GM12878 (cell line): ENCODE results near the gene MYO1C. TPM values are rescaled to one million over a fixed set of nuclear protein-coding genes. Genes with fewer than 3 reads are reported as not detected.

Source experiments
- ATAC-seq: fragments of 200-7000 bp; cut with Tn5 transposase; 3 replicates; pipeline ENCODE4 v1.9.1; 2020; ENCODE audit warnings: mild to moderate bottlenecking, moderate library complexity
- BruUV-seq: library from RNA; stranded (reverse); fragments of 400-500 nt; replicated peaks from 2 replicates; lab custom pipeline; 2021; lab: Mats Ljungman, UMichigan
- CTCF ChIA-PET: fragments of 300-600 bp; sonication (Branson Sonifier 250); formaldehyde crosslinking; extraction: SDS; loops from one replicate; lab custom pipeline; 2021; ENCODE audit warnings: inconsistent platforms; lab: Yijun Ruan, JAX
- POLR2A ChIA-PET: fragments of 350-600 bp; formaldehyde crosslinking; extraction: SDS; loops from one replicate; lab custom pipeline; 2021; ENCODE audit warnings: inconsistent platforms; lab: Charles Lee
- RAD21 ChIA-PET: fragments of 300-600 bp; sonication (Branson Sonifier 250); formaldehyde crosslinking; loops from one replicate; lab custom pipeline; 2023; ENCODE audit warnings: antibody characterized with exemption; ENCODE audit not compliant: unreplicated experiment; lab: Charles Lee
- SMC1A ChIA-PET: fragments of 300-600 bp; sonication (Branson Sonifier 250); formaldehyde crosslinking; loops from one replicate; lab custom pipeline; 2023; ENCODE audit not compliant: unreplicated experiment, uncharacterized antibody; lab: Charles Lee
- DNase-seq: peaks from one replicate; pipeline ENCODE4 v3.0.0-alpha.2; 2011; ENCODE audit warnings: low read depth, low spot score
- FAIRE-seq: peaks from 3 replicates; lab custom pipeline; 2011; peaks lifted over from hg19 to GRCh38; lab: Jason Lieb, UNC
- H2AFZ ChIP-seq: 2 replicates; pipeline ENCODE4 v1.6.0; 2011; ENCODE audit warnings: low read depth, low read length, control low read depth; ENCODE audit not compliant: control insufficient read depth
- H3K27ac ChIP-seq: 2 replicates; pipeline ENCODE4 v1.5.1; 2011; ENCODE audit warnings: control low read depth; ENCODE audit not compliant: control insufficient read depth, insufficient read depth
- H3K27me3 ChIP-seq, 2 experiments: replicated peaks in 1 of 2; 2 replicates each; pipeline versions ENCODE4 v1.6.0 to v1.6.1; 2011; ENCODE audit warnings: low read length in 1 of 2; ENCODE audit not compliant: control insufficient read depth in 2 of 2, insufficient read depth in 2 of 2
- H3K36me3 ChIP-seq, 2 experiments: 2 replicates each; pipeline ENCODE4 v1.5.1; 2011; ENCODE audit warnings: low read length in 1 of 2; ENCODE audit not compliant: control insufficient read depth in 2 of 2, insufficient read depth in 2 of 2
- H3K4me1 ChIP-seq: 2 replicates; pipeline ENCODE4 v1.6.1; 2011; ENCODE audit warnings: mild to moderate bottlenecking, low read length, moderate library complexity, mixed read lengths; ENCODE audit not compliant: control insufficient read depth, insufficient read depth
- H3K4me2 ChIP-seq: 2 replicates; pipeline ENCODE4 v1.6.0; 2011; ENCODE audit warnings: control low read depth; ENCODE audit not compliant: control insufficient read depth, insufficient read depth
- H3K4me3 ChIP-seq: fragments of 200-600 bp; sonication (generic); 2 replicates; pipeline ENCODE4 v1.5.1; 2016
- H3K79me2 ChIP-seq: 2 replicates; pipeline ENCODE4 v1.6.0; 2011; ENCODE audit warnings: low read length; ENCODE audit not compliant: control insufficient read depth, insufficient read depth
- H3K9ac ChIP-seq: 2 replicates; pipeline ENCODE4 v1.8.0; 2011; ENCODE audit warnings: low read length, control low read depth, mixed read lengths; ENCODE audit not compliant: control insufficient read depth, insufficient read depth
- H3K9me3 ChIP-seq: replicated peaks from 3 replicates; pipeline ENCODE4 v1.5.1; 2011; ENCODE audit warnings: mild to moderate bottlenecking, low read length; ENCODE audit not compliant: control insufficient read depth, insufficient read depth
- H4K20me1 ChIP-seq: 2 replicates; pipeline ENCODE4 v1.6.0; 2011; ENCODE audit not compliant: control insufficient read depth, insufficient read depth
- ASH2L ChIP-seq: fragments of 300-600, 200-600 bp; sonication (generic); IDR thresholded peaks from 2 replicates; pipeline ENCODE4 v1.6.1; 2017; ENCODE audit warnings: low read depth, mild to moderate bottlenecking, borderline replicate concordance
- BHLHE40 ChIP-seq, 2 experiments: fragments of 450-650 bp in 1 of 2; IDR thresholded peaks; 2 replicates each; pipeline ENCODE4 v1.6.1; 2011 to 2017; ENCODE audit warnings: low read depth in 2 of 2, borderline replicate concordance in 1 of 2, improper control_type of control experiment in 1 of 2, low read length in 1 of 2, mild to moderate bottlenecking in 1 of 2
- GATAD2B ChIP-seq: fragments of 450-650 bp; conservative IDR thresholded peaks from 2 replicates; pipeline ENCODE4 v1.6.1; 2017; ENCODE audit warnings: low read depth, mild to moderate bottlenecking, moderate library complexity
- TAF1 ChIP-seq: IDR thresholded peaks from 2 replicates; pipeline ENCODE4 v1.6.1; 2011; ENCODE audit warnings: mild to moderate bottlenecking, low read depth, low read length, borderline replicate concordance
- ZZZ3 ChIP-seq: IDR thresholded peaks from 2 replicates; pipeline ENCODE4 v1.6.1; 2011; ENCODE audit warnings: low read depth; ENCODE audit not compliant: control insufficient read depth, insufficient read length
- WGBS: methylation state at CpG from one replicate; pipeline ENCODE4 v1.1.6; 2016; ENCODE audit warnings: low lambda C conversion rate; ENCODE audit not compliant: insufficient replicate concordance, insufficient coverage; ENCODE audit errors: missing lambda C conversion rate; 5-methylcytosine and 5-hydroxymethylcytosine counted together
- in situ Hi-C: fragments of 300-500 bp; cut with MboI; formaldehyde crosslinking; loops from 9 replicates; pipeline ENCODE4 v1.14.3; 2018; ENCODE audit warnings: mixed read lengths
- intact Hi-C: fragments of 100-400 bp; cut with micrococcal nuclease; formaldehyde crosslinking; loops from one replicate; pipeline ENCODE4 v1.14.2; 2022; ENCODE audit not compliant: unreplicated experiment
- polyA plus RNA-seq, 11 experiments: library from polyadenylated mRNA; depleted of rRNA in 4 of 11; unstranded in 6 of 11; stranded (reverse) in 5 of 11; fragments of >200 nt; fragmentation: Nextera tagmentation in 4 of 11; fragmentation: Illumina TruSeq in 1 of 11; extraction: Ambion mirVana in 4 of 11; extraction: Trizol in 1 of 11; gene quantifications; 1 replicate in 1 of 11; 2 replicates in 10 of 11; pipeline versions ENCODE4 v1.2.1 to v1.2.3, GENCODE V29; 2011 to 2016; ENCODE audit warnings: inconsistent platforms in 2 of 11, missing spikeins in 2 of 11, low read depth in 1 of 11
- total RNA-seq, 4 experiments: library from RNA; depleted of rRNA in 3 of 4; stranded (reverse); fragments of >200 nt in 3 of 4; fragmentation: Illumina TruSeq in 1 of 4; extraction: Trizol in 1 of 4; gene quantifications; 2 replicates each; pipeline versions ENCODE4 v1.2.1 to v1.2.3, GENCODE V29; 2013 to 2021
- TF ChIP-seq, protein P1 (sequence below): IDR thresholded peaks from 2 replicates; pipeline ENCODE4 v1.6.1; 2011; ENCODE audit warnings: low read depth, mild to moderate bottlenecking, low read length, moderate library complexity, borderline replicate concordance; ENCODE audit errors: extremely low read depth
- TF ChIP-seq, protein P2 (sequence below): fragments of 450-650 bp; IDR thresholded peaks from 2 replicates; pipeline ENCODE4 v1.6.1; 2017; ENCODE audit warnings: mild to moderate bottlenecking
- TF ChIP-seq, protein P3 (sequence below): fragments of 450-650 bp; IDR thresholded peaks from 2 replicates; pipeline ENCODE4 v1.6.1; 2018; ENCODE audit warnings: borderline replicate concordance, mild to moderate bottlenecking; ENCODE audit not compliant: partially characterized antibody

The MYO1C gene
- total and polyA plus RNA-seq, 10 of the 15 experiments (the other 5 are each of a cell fraction or from before 2014, with no cell fraction given), result 1.2 to 92.0 (median 36.6) TPM

- in situ Hi-C loops, result no loop called here
- SMC1A ChIA-PET, result interaction anchor here (1.3 kb wide), 1 partner anchor 34 kb away, joined by 3 read pairs; no protein-coding TSS in a partner anchor
- BruUV-seq, result no TSS peak
Observed at GRCh38 chr17:1493291-1493980, 950 bp upstream of the MYO1C start.

More at GRCh38 chr17:1493291-1493980, 950 bp upstream of the MYO1C start:
- Histone ChIP-seq H3K36me3 (peaks cover 0 to 4% of the 10 kb centered on the region in 2 experiments; a peak in 1 of 4 replicates), H3K79me2 (no peaks in the 10 kb centered on the region), H2AFZ (no peak overlapping the region), H3K4me2 (no peak overlapping the region), H3K4me1 (peaks cover 11% of the 10 kb centered on the region), H3K27ac (no peak overlapping the region), H4K20me1 (no peaks in the 10 kb centered on the region), H3K27me3 (no peaks in the 10 kb centered on the region), H3K9me3 (no peaks in the 10 kb centered on the region), H3K9ac (no peak overlapping the region), H3K4me3 (no peak overlapping the region)
- TF ChIP-seq, protein P1, sequence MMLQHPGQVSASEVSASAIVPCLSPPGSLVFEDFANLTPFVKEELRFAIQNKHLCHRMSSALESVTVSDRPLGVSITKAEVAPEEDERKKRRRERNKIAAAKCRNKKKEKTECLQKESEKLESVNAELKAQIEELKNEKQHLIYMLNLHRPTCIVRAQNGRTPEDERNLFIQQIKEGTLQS, result no peak
- TF ChIP-seq GATAD2B (no peak), ZZZ3 (no peak), ASH2L (no peak), BHLHE40 (IDR thresholded peaks at IDR 0.05; ENCODE audit: borderline replicate concordance in 1 of 2, low read depth in 2 of 2, low read length in 1 of 2) (no peak), TAF1 (no peak)
- TF ChIP-seq, protein P2, sequence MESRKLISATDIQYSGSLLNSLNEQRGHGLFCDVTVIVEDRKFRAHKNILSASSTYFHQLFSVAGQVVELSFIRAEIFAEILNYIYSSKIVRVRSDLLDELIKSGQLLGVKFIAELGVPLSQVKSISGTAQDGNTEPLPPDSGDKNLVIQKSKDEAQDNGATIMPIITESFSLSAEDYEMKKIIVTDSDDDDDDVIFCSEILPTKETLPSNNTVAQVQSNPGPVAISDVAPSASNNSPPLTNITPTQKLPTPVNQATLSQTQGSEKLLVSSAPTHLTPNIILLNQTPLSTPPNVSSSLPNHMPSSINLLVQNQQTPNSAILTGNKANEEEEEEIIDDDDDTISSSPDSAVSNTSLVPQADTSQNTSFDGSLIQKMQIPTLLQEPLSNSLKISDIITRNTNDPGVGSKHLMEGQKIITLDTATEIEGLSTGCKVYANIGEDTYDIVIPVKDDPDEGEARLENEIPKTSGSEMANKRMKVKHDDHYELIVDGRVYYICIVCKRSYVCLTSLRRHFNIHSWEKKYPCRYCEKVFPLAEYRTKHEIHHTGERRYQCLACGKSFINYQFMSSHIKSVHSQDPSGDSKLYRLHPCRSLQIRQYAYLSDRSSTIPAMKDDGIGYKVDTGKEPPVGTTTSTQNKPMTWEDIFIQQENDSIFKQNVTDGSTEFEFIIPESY, result no peak
- TF ChIP-seq, protein P3, sequence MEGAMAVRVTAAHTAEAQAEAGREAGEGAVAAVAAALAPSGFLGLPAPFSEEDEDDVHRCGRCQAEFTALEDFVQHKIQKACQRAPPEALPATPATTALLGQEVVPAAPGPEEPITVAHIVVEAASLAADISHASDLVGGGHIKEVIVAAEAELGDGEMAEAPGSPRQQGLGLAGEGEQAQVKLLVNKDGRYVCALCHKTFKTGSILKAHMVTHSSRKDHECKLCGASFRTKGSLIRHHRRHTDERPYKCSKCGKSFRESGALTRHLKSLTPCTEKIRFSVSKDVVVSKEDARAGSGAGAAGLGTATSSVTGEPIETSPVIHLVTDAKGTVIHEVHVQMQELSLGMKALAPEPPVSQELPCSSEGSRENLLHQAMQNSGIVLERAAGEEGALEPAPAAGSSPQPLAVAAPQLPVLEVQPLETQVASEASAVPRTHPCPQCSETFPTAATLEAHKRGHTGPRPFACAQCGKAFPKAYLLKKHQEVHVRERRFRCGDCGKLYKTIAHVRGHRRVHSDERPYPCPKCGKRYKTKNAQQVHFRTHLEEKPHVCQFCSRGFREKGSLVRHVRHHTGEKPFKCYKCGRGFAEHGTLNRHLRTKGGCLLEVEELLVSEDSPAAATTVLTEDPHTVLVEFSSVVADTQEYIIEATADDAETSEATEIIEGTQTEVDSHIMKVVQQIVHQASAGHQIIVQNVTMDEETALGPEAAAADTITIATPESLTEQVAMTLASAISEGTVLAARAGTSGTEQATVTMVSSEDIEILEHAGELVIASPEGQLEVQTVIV, result no peak
- ChIA-PET RAD21 (interaction anchor here (0.8 to 1.1 kb wide), 2 partner anchors 22 to 128 kb away, joined by 3 read pairs; no protein-coding TSS in a partner anchor), POLR2A (interaction anchor here (1.5 kb wide), 1 partner anchor 19 kb away, joined by 11 read pairs; no protein-coding TSS in a partner anchor), CTCF (interaction anchor here (1.2 kb wide), 2 partner anchors 22 to 128 kb away, joined by 3 read pairs; no protein-coding TSS in a partner anchor)
- intact Hi-C loops, result no loop called here
- FAIRE-seq (no peak), ATAC-seq (no peak), DNase-seq (no peak)
- 70% methylated on average over 20 of the region's 23 CpGs for WGBS
